Neural cell (in vitro differentiated cells): ENCODE data around the gene FGF12.

Experiments used
- CTCF ChIP-seq: fragments of 450-650 bp; IDR thresholded peaks from 2 replicates; pipeline ENCODE4 v1.5.1; 2014; ENCODE audit warnings: antibody characterized with exemption, mild to moderate bottlenecking, moderate library complexity; ENCODE audit not compliant: poor library complexity, severe bottlenecking
- EP300 ChIP-seq: fragments of 450-650 bp; conservative IDR thresholded peaks from 2 replicates; pipeline ENCODE4 v1.6.1; 2014; ENCODE audit warnings: antibody characterized with exemption, mild to moderate bottlenecking, moderate library complexity; ENCODE audit not compliant: poor library complexity, severe bottlenecking
- EZH2 ChIP-seq: fragments of 200-600, 300-800 bp; shearing (Covaris generic), sonication (generic); IDR thresholded peaks from 2 replicates; pipeline ENCODE4 v1.6.1; 2014; ENCODE audit warnings: antibody characterized with exemption, low read length, borderline replicate concordance, mild to moderate bottlenecking; ENCODE audit not compliant: insufficient read depth, poor library complexity, severe bottlenecking
- POLR2AphosphoS5 ChIP-seq: IDR thresholded peaks from 2 replicates; pipeline ENCODE4 v1.6.1; 2012

DNA sequence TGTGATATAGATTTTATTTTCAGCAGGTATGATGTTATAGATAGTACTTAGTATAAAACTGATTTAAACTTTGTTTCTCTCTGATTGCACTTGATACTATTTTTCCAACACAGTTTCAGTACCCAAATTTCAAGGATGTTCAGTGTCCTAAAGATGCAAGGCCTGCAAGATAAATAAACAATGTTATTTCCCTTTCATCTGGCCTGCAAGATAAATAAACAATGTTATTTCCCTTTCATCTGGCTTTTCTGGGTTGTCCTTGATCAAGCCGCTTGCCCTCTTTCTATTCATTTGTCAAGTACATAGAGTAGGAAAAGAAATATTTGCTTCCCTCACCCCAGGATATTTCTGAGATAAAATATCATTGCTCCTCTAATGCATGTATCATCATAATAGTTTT lies 571.0 kb downstream of the FGF12 start:
- no peak for TF ChIP-seq CTCF
- TF ChIP-seq EZH2, result no peak
- no peak for TF ChIP-seq EP300
- no peak for TF ChIP-seq POLR2AphosphoS5
